Right lobe of liver (tissue), 4 donors: Measurements from ENCODE around the gene R3HDM2.

Experiments
- POLR2A ChIP-seq: fragments of 450-650 bp; IDR thresholded peaks from one replicate; pipeline ENCODE4 v1.6.1; 2017; ENCODE audit warnings: antibody characterized with exemption, mild to moderate bottlenecking
- TF ChIP-seq, protein P1 (sequence below), 4 donors: fragments of 200-600 bp in 3 of 4; fragments of 450-650 bp in 1 of 4; IDR thresholded peaks; one replicate each; pipeline versions ENCODE4 v1.5.1 to v1.8.0; 2016 to 2022; ENCODE audit warnings: antibody characterized with exemption in 4 of 4, mild to moderate bottlenecking in 2 of 4
- donor health status: DM: no; HTN: no; CAD: no.
- donor health status: DM: no; HTN: no; CAD: no.
- donor health status: DM: no; HTN: yes; CAD: no.

DNA sequence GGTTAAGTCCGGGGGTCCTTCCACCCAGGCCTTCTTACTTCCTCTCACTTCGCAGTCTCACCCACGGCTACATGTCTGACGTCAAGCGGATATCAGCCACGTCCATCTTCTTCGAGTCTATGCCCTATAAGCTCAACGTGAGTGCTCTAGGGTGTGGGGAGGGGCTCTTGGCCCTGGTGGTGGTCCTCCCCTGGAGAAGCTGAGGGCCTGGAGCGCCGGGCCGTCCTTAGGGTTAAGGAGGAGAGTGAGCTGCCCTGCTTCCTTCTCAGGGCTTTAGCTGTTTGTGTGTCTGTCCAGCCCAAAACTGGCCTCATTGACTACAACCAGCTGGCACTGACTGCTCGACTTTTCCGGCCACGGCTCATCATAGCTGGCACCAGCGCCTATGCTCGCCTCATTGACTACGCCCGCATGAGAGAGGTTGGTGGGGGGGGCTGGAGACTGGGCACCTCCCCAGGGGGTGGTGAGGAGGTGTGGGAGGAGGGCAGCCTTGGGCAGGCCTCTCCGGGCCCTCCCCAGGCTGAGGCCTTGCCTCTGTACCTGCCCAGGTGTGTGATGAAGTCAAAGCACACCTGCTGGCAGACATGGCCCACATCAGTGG lies 198.6 kb downstream of the R3HDM2 start:
- TF ChIP-seq, protein P1, sequence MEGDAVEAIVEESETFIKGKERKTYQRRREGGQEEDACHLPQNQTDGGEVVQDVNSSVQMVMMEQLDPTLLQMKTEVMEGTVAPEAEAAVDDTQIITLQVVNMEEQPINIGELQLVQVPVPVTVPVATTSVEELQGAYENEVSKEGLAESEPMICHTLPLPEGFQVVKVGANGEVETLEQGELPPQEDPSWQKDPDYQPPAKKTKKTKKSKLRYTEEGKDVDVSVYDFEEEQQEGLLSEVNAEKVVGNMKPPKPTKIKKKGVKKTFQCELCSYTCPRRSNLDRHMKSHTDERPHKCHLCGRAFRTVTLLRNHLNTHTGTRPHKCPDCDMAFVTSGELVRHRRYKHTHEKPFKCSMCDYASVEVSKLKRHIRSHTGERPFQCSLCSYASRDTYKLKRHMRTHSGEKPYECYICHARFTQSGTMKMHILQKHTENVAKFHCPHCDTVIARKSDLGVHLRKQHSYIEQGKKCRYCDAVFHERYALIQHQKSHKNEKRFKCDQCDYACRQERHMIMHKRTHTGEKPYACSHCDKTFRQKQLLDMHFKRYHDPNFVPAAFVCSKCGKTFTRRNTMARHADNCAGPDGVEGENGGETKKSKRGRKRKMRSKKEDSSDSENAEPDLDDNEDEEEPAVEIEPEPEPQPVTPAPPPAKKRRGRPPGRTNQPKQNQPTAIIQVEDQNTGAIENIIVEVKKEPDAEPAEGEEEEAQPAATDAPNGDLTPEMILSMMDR (IDR thresholded peaks at IDR 0.05): no peak
- no peak for TF ChIP-seq POLR2A
